ENCODE data around the gene BUD13.

BUD13 gene

DNA sequence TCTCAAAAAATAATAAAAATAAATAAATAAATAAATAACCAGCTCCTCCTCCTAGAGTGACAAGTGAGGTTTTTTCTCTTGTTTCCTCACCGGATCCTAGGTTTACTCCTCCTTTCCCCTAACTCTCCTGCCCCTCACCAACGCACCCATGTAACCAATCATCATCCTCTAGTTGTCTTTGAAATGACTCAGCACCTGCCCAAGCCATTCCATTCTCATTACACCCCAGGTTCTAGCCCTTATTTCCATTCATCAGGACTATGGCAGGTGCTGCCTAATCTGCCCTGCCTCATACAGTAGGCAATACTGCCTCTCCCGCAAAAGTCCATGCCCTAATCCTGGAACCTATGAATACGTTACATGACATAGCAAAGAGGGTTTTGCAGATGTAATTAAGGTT, 60.4 kb downstream of the BUD13 start:
- no peak for DNase-seq

DNA sequence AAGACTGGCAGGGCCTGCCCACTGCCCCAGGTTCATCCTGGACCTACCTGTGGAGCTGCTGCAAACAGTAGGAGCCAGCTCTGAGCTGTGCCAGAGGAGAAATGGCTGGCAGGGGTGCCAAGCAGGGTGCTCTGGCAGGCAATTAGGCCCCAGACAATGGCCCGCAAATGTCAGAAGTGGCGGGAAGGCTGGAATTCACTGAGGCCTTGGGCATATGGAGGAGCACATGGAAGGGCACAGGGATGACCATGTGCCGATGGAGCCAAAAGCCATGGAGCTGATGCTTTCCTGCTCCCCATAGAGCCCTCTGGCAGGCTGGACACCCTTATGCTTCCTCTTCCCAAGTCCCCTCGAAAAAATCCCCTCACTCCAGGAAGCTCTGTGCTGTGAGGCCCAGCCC, 62.0 kb downstream of the BUD13 start:
- no peak for DNase-seq

DNA sequence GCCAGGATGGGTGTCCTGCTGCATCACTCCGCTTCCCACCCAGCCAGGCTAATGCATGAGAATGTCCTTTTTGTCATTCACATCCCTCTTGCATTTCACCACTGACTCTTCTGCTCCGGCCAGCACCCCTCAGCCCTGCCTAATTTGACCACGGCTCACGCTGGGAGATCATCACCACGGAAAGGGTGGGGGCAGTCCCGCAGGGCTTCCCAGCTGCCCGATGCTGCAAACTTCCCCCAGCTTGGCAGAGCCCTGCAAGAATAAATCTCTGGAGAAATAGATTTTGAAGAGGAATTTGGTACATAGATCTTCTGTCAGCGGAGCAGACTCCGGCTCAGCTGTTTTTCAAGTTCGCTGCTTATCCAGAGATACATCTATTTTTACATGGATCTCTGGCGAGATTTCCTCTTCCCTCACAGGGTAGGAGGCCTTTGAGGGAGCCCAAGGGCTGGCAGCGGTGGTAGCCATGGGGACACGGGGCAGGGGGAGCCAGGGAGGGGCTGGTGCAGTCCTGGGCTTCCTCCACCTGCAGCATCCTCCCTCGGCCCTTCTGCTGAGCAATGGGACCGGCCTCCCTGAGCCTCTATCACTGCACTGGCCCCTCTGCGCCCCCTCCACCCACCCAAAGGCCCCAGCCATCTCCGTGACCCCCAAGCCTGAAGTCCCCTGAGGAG, 62.6 kb downstream of the BUD13 start:
- DNase-seq, result no peak

DNA sequence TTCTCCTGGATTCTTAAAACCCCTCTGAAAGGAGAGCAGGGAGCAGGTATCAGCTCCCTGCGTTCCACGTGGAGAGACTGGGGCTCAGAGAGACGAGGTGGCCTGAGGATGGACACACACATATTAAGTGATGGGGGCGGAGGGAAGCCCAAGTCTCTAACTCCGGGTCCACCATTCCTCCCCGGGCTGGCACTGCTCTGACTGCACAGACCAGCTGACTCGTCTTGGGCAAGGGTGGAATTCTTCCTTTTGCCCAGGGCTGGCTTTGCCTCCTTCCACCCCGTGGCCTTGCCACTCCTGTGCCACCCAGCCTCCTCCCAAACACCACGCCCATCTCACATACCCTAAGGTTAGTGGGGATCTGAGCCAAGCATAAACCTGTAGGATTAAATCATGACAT, 65.0 kb downstream of the BUD13 start:
- no peak for DNase-seq

DNA sequence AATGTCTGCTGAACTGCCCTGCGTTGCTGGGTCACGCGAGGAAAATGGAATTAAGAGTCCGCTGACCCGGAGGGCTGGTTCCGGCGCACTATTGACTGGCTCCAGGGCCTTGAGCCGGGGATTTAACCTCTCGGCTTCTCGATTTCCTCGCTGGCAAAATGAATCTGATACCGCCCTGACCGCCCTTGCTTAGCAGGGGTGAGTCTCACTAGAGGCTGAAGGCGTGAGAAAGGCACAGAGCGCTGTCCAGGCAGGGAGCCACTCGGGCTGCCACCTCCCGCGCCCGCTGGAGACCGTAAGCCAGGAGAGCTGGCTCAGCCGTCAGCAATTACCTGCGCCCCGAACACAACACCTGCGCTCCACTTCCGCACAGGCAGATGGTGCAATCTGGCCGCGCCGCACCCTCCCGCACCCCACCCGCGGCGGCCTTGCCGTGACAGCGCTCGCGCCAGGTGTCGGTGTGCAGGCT, 65.6 kb downstream of the BUD13 start:
- DNase-seq, result no peak

DNA sequence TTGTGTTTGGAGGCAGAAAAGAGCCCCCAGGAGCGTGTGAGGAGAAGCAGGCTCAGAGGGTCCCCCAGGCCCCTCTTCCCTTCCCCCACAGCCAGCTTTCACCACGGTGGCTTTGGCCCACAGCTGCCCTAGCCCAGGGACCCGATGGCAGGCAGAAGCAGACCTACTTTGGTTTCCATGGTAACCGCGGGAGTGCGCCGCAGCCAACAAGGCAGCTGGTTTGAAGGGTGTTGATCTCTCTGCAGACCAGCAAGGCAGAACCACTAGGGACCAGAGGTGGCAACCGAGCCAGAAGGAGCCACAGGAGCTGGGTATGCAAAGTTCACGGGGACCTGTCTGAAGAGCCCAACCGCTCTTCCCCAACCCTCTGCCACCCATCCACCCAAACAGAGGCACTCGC, 69.4 kb downstream of the BUD13 start:
- DNase-seq, result no peak

DNA sequence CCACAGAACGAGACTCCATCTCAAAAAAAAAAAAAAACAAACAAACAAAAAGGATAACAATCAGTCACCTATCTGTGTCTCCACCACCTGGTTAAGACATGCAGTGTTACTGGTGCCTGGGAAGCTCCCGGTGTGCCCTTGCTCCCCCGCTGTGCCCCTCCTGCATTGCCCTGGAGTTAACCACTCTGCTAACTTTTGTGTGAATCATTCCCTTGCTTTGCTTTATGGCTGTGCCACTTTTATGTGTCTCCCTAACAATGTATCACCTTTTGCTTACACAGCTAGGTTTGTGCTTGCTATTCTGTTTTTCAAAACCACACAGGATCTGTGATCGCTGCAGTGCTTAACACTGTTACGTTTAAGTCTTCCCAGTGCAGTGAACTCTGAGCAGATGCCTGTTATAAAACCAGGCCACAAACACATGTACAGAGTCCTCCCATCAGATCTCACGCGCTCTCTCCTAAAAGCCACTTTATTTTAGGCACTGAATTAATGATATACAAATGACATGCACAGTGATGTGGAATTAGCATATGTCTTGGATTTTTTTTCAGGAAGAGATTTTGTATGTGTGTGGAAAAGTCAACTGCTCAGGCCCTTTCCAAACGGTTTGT, 69.9 kb downstream of the BUD13 start:
- DNase-seq, result no peak

DNA sequence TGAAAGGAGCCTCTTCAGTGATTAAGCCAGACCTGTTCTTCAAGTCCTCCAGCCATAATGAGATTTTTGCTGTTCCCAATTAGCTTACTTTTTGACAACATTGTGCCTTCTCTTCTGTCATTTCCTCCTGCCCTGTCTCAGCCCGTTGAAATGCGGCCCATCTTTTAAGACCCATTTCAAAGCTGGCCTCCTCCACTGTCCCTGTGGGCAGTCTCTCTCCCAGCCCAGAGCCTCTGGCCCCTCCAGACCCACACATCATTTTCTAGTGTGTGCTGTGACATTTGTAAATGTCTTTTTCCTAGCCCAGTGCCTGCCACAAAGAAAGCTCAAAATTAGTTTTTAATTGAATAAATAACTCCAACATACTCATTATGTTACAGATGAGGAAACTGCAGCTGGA, 70.9 kb downstream of the BUD13 start:
- DNase-seq, result no peak

DNA sequence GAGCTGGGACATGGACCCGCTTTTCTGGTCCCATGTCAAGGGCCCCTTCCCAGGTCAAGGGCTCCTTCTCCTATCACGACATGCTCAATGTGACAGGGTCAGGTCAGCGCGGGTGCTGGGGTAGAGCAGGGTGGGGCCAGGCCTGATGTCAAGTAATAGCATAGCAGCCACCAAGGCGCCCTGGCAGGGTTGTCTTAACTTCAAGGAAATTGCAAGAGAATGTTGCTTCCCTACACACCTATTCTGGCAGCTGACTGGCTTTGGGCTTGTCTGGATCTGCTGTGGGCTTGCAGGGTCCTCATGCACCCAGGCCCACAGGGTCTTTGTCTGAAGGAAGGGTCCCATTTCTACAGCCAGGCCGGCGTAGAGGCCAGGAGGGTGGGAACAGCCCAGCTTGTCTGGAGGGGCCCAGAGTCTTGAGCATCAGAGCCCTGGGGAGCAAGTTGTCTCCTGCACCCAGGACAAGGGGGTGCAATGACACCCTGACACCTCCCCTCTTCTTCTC, 71.4 kb downstream of the BUD13 start:
- no peak for DNase-seq

DNA sequence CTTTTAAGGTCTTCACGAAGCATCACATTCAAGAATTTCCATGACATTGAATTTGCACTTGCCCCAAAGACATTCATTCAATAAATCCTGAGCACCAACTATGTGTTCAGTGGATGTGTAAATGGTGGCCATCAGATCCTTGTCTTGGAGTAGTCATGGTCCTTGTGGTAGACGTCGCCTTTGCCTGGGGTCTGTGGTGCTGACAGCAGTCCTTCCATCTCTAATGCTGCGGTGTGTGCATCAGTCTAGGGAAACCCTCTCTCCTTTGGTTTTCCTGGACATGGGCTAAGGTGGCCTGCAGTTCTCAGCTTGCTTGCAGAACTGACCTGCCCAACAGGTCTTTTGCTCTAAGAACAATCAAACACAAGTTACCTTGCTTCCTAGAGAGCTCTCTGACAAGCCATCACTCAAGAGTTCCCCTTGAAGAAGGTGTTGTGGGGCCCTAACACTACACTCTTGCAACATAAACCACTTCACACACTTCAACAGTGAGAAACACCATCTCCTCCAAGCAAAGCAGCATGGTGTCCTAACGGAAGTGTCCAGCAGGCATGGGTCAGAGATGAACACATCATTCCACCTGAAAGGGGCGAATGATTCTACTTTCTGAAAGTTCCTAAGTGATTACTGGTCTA, 72.1 kb downstream of the BUD13 start:
- no peak for DNase-seq
